AG09319 (cell line): ENCODE data around the gene NBAS.

Experiments
- DNase-seq: peaks from one replicate; pipeline ENCODE4 v3.0.0-alpha.2; 2010; ENCODE audit warnings: low read depth; ENCODE audit errors: extremely low read depth
- TF ChIP-seq, protein P1 (sequence below): IDR thresholded peaks from 2 replicates; pipeline ENCODE4 v1.5.1; 2011; ENCODE audit warnings: low read depth, mild to moderate bottlenecking, inconsistent platforms, low read length, moderate library complexity

The NBAS gene

DNA sequence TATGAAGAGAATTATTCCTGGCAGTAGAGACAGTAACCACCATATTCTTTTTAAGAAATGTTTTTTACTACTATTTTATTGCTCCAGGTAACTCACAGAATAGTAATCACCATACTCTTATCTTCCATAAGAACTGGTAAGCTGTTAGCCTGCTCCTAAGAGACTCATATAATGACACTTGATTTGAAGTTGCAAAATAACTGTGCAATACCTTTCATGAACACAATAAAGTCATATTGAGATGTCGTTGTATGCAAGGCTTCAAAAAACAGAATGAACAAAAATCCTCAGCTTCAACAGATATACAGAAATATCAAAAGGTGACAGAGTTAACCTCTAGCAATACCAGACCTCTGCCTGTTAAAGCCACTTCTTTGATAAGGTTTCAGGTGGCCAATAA is 360.1 kb downstream of the NBAS start:
- TF ChIP-seq, protein P1, sequence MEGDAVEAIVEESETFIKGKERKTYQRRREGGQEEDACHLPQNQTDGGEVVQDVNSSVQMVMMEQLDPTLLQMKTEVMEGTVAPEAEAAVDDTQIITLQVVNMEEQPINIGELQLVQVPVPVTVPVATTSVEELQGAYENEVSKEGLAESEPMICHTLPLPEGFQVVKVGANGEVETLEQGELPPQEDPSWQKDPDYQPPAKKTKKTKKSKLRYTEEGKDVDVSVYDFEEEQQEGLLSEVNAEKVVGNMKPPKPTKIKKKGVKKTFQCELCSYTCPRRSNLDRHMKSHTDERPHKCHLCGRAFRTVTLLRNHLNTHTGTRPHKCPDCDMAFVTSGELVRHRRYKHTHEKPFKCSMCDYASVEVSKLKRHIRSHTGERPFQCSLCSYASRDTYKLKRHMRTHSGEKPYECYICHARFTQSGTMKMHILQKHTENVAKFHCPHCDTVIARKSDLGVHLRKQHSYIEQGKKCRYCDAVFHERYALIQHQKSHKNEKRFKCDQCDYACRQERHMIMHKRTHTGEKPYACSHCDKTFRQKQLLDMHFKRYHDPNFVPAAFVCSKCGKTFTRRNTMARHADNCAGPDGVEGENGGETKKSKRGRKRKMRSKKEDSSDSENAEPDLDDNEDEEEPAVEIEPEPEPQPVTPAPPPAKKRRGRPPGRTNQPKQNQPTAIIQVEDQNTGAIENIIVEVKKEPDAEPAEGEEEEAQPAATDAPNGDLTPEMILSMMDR: no peak

DNA sequence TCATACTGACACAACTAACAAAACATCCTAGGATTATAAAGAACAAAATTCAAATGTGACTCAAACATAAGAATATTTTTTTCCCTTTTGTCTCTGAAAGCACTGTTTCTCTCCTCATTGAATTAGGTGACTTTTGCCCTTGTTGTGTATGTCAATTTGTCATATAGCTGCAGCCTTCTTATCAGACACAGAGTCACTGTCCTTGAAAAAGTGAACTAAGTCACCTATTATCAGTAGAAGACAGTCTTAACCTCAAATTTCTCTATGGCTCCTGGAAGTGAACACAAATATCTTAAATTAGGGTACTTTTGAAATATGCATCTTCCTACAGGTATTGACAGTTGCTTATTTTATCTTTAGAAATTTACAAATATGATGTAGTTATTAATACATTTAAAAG is 360.6 kb downstream of the NBAS start:
- no peak for DNase-seq
- TF ChIP-seq, protein P1: no peak

More for the DNA sequence above, 360.1 kb downstream of the NBAS start:
- no peak for DNase-seq

DNA sequence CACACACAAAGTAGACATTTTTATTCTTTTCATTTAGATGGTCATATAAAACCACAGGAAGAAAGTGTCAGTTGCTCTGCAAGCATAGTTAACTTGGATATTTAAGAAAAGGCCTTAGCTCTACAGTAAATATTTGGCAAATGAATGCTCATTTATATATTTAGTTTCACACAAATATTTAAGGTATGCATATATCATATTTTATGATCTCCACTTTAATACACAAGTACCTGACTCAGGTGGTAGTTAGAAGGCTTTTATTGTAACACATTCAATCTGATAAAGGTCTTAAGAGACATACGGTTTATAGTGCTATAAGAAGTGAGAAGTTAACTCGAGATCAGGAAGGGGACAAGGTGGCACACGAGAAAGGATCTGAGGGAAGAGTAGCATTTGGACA is 363.1 kb downstream of the NBAS start:
- DNase-seq: no peak
- TF ChIP-seq, protein P1: no peak

DNA sequence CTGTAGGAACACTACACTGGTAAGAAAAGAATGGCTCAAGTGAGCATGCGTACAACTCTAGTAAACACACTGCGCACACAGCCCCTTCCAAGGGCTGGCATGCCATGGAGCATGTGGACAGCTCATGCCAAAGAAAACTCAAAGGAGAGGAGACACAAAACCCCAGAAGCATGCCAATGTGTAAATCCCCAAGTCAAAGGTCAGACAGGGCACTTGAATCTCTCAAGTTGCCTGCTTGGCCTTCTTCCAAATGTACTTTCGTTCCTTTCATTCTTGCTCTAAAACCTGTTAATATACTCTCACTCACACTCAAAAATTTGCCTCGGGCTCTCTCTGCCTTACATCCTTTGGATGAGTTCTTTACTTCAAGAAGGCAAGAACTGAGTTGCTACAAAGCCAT is 365.3 kb downstream of the NBAS start:
- no peak for DNase-seq
- TF ChIP-seq, protein P1: no peak

DNA sequence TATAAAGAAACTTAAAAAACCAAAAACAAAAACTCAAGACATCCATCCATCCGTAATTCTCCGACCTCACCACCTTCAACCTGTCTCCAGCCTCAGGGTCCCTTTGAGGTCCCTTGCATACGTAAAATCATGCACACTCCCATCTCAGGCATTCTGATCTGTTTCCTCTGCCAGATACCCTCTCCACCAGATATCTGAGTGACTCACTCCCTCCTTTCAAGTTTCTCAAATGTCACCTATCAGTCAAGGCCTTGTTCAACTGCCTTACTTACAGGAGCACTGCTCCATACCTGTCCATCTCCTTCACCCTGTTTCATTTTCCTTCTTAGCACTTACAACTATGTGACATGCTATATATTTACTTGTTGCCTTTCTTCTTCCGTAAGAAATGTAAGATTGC is 369.3 kb downstream of the NBAS start:
- TF ChIP-seq, protein P1: no peak
- DNase-seq: no peak

DNA sequence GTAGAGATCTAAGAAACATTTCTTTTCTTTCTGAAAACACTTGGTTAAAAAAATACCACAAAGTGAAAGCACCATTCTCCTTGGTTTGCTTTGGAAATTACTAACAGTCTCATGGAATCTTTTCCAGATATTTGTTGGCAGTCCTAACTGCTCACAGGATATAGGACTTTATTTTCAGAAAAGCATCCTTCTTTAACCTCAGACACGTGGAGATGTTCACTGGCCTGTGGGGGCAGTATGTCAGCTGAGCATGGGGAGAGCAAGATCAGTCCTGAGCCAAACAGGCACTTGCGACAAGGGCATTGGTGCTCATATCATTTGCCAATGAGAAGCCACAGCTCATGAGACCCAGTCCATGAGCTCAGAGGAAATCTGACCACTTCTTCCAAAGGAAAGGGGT is 371.9 kb downstream of the NBAS start:
- no peak for DNase-seq
- TF ChIP-seq, protein P1: no peak

DNA sequence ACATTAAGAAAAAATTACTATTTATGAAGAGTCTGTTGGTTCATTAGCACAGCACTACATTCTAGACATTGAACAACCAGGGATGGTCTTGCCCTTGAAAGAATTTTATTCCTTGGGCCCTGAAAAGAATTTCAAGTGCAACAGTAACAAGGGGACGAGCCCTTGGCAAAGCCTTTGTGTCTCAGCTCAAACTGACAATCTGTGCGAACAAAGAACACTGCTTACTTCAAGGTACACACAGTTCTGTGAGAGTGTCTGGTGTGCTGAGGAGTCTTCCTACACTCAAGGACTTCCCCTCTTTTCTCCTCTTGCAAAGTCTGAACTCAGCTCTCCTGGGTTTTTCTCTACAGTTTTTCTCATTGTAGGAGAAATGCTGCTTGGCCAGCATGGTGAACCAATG is 373.4 kb downstream of the NBAS start:
- TF ChIP-seq, protein P1: no peak
- no peak for DNase-seq
